Loucy (cell line): ENCODE measurements around the gene CBARP.
A peak's percentile ranks its signal among the peaks of the same experiment; 100 is the strongest.

ENCODE experiments used
- H2AFZ ChIP-seq: fragments of 200-600 bp; sonication (generic); 2 replicates; pipeline ENCODE4 v1.6.0; 2016; ENCODE audit warnings: antibody characterized with exemption, mild to moderate bottlenecking, low read length, moderate library complexity
- H3F3A ChIP-seq: fragments of 200-600 bp; 2 replicates; pipeline ENCODE4 v1.6.0; 2016; ENCODE audit warnings: antibody characterized with exemption, low read depth, mild to moderate bottlenecking
- H3K27me3 ChIP-seq: fragments of 200-600 bp; sonication (generic); 2 replicates; pipeline ENCODE4 v1.6.1; 2014; ENCODE audit warnings: low read length, mild to moderate bottlenecking; ENCODE audit not compliant: insufficient read depth, poor library complexity, severe bottlenecking
- H3K36me3 ChIP-seq: fragments of 200-600 bp; sonication (generic); 2 replicates; pipeline ENCODE4 v1.6.1; 2016; ENCODE audit warnings: low read length; ENCODE audit not compliant: insufficient read depth
- H3K4me1 ChIP-seq: fragments of 200-600 bp; sonication (generic); 2 replicates; pipeline ENCODE4 v1.5.1; 2014; ENCODE audit warnings: low read length, mild to moderate bottlenecking; ENCODE audit not compliant: insufficient read depth, poor library complexity, severe bottlenecking
- H3K4me2 ChIP-seq: fragments of 200-600 bp; sonication (generic); 2 replicates; pipeline ENCODE4 v1.6.0; 2014; ENCODE audit warnings: antibody characterized with exemption, low read length, low read depth, mild to moderate bottlenecking; ENCODE audit not compliant: poor library complexity, severe bottlenecking
- H3K4me3 ChIP-seq: fragments of 200-600 bp; sonication (generic); 2 replicates; pipeline ENCODE4 v1.5.1; 2014; ENCODE audit warnings: low read length, mild to moderate bottlenecking, mixed read lengths; ENCODE audit not compliant: poor library complexity, severe bottlenecking
- H3K79me2 ChIP-seq: fragments of 200-600 bp; sonication (generic); 2 replicates; pipeline ENCODE4 v1.6.1; 2014; ENCODE audit warnings: low read length; ENCODE audit not compliant: insufficient read depth
- H3K9ac ChIP-seq: fragments of 200-600 bp; sonication (generic); 2 replicates; pipeline ENCODE4 v1.6.0; 2014; ENCODE audit warnings: mild to moderate bottlenecking, low read depth, low read length, moderate library complexity; ENCODE audit not compliant: poor library complexity, severe bottlenecking
- H3K9me2 ChIP-seq: fragments of 200-600 bp; sonication (generic); replicated peaks from 2 replicates; pipeline ENCODE4 v1.6.1; 2016; ENCODE audit warnings: low read depth, low read length, mixed read lengths
- H3K9me3 ChIP-seq: fragments of 200-600 bp; sonication (generic); 2 replicates; pipeline ENCODE4 v1.6.1; 2014; ENCODE audit warnings: mild to moderate bottlenecking, antibody characterized with exemption, low read length, low read depth; ENCODE audit not compliant: insufficient read depth
- H4K20me1 ChIP-seq: fragments of 200-600 bp; sonication (generic); 2 replicates; pipeline ENCODE4 v1.6.0; 2014; ENCODE audit warnings: antibody characterized with exemption, low read length, mild to moderate bottlenecking; ENCODE audit not compliant: insufficient read depth, poor library complexity, severe bottlenecking
- EZH2phosphoT487 ChIP-seq: fragments of 200-600 bp; IDR thresholded peaks from 2 replicates; pipeline ENCODE4 v1.6.1; 2018; ENCODE audit warnings: antibody characterized with exemption, mild to moderate bottlenecking, moderate library complexity, borderline replicate concordance
- TF ChIP-seq, protein P1 (sequence below): fragments of 200-600 bp; sonication (generic); conservative IDR thresholded peaks from 2 replicates; pipeline ENCODE4 v1.5.1; 2014; ENCODE audit warnings: mild to moderate bottlenecking, antibody characterized with exemption, low read length

Gene CBARP

GRCh38 chr19:1260749-1261537, 23.1 kb upstream of the CBARP start:
- H4K20me1 ChIP-seq, result peaks cover 41% of the 10 kb centered on the region
- no peaks in the 10 kb centered on the region for H3K9me3 ChIP-seq
- peak overlapping the region; percentile 92 for H3K4me2 ChIP-seq
- H2AFZ ChIP-seq, result peak overlapping the region; percentile 86
- H3K27me3 ChIP-seq, result no peaks in the 10 kb centered on the region
- no peak for TF ChIP-seq EZH2phosphoT487
- TF ChIP-seq, protein P1, sequence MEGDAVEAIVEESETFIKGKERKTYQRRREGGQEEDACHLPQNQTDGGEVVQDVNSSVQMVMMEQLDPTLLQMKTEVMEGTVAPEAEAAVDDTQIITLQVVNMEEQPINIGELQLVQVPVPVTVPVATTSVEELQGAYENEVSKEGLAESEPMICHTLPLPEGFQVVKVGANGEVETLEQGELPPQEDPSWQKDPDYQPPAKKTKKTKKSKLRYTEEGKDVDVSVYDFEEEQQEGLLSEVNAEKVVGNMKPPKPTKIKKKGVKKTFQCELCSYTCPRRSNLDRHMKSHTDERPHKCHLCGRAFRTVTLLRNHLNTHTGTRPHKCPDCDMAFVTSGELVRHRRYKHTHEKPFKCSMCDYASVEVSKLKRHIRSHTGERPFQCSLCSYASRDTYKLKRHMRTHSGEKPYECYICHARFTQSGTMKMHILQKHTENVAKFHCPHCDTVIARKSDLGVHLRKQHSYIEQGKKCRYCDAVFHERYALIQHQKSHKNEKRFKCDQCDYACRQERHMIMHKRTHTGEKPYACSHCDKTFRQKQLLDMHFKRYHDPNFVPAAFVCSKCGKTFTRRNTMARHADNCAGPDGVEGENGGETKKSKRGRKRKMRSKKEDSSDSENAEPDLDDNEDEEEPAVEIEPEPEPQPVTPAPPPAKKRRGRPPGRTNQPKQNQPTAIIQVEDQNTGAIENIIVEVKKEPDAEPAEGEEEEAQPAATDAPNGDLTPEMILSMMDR, result no peak
- peak overlapping the region; percentile 85 for H3K9ac ChIP-seq
- peak overlapping the region; percentile 99 for H3K4me3 ChIP-seq
- no peaks in the 10 kb centered on the region for H3K9me2 ChIP-seq
- H3K79me2 ChIP-seq, result peaks cover 32% of the 10 kb centered on the region; the same call in 1 of the 2 replicates
- 0 out of 2 replicates have a peak, but pooled peaks cover 8% of the 10 kb centered on the region for H3F3A ChIP-seq
- peaks cover 32% of the 10 kb centered on the region for H3K4me1 ChIP-seq
- H3K36me3 ChIP-seq, result peaks cover 23% of the 10 kb centered on the region; the same call in 1 of the 2 replicates

DNA sequence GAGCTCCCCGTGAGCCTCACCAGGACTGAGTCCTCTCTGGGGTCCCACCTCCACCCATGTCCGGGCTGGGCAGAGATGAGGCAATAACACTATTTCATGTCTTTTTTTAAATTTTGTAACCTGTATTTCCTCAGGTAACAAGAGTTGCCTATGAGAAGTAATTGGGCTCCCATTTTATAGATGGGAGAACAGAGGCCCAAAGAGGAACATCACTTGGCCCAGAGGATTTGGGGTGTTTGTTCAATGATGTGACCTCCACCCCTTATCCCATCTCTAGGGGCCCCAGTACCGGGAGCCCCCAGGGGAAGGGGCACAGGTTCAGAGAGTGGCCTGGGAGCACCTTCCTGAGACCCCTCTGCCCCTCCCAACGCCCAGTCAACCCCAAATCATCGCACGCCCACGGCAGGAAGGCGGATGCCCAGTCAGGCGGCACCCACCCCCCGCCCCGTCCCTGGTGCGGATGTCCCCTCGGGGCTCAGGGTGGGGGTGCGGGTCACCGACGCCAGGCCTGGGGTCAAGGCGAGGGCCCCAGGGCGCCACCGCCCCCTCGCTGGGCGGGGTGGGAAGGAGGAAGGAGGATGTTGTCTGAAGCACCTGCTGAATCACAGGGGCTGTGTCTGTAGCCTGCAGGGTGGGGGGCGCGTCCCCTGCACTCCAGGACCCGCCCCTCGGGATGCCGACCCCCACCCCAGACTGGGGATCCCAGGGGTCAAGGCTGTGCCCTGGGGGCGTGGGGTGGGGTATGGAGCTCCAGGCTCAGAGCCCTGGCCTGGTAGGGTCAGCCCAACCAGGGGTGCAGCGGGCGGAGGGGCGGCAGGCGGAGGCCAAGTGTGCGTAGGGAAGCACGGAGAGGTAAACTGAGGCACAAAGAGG, 22.3 kb upstream of the CBARP start:
- Histone ChIP-seq H3K9me2 (no peaks in the 10 kb centered on the region), H3F3A (0 out of 2 replicates have a peak, but pooled peaks cover 8% of the 10 kb centered on the region), H2AFZ (no peak overlapping the region), H3K4me1 (peaks cover 30% of the 10 kb centered on the region), H3K4me2 (peak overlapping the region; percentile 92), H3K36me3 (peaks cover 31% of the 10 kb centered on the region; the same call in 1 of the 2 replicates), H3K79me2 (peaks cover 40% of the 10 kb centered on the region; the same call in 1 of the 2 replicates), H3K9me3 (no peaks in the 10 kb centered on the region), H3K4me3 (peak overlapping the region; percentile 99), H3K27me3 (no peaks in the 10 kb centered on the region), H3K9ac (peak overlapping the region; percentile 60), H4K20me1 (peaks cover 50% of the 10 kb centered on the region)
- TF ChIP-seq EZH2phosphoT487, result no peak
- TF ChIP-seq, protein P1, result no peak

GRCh38 chr19:1259206-1259875, 21.5 kb upstream of the CBARP start:
- Histone ChIP-seq H3K4me1 (peaks cover 32% of the 10 kb centered on the region), H3F3A (0 out of 2 replicates have a peak, but pooled peaks cover 8% of the 10 kb centered on the region), H3K9me3 (no peaks in the 10 kb centered on the region), H2AFZ (no peak overlapping the region), H3K9me2 (no peaks in the 10 kb centered on the region), H3K36me3 (peaks cover 39% of the 10 kb centered on the region; the same call in 1 of the 2 replicates), H3K4me2 (peak overlapping the region; percentile 92), H3K4me3 (peak overlapping the region; percentile 61), H3K27me3 (no peaks in the 10 kb centered on the region), H4K20me1 (peaks cover 57% of the 10 kb centered on the region), H3K9ac (peak overlapping the region; percentile 60), H3K79me2 (peaks cover 48% of the 10 kb centered on the region; the same call in 1 of the 2 replicates)
- TF ChIP-seq, protein P1, result no peak
- no peak for TF ChIP-seq EZH2phosphoT487
